GM23248 (cell line): ENCODE data around the gene DACH2.

Experiments
- EZH2 ChIP-seq: fragments of 200-600 bp; sonication (generic); IDR thresholded peaks from 2 replicates; pipeline ENCODE4 v1.6.1; 2018; ENCODE audit warnings: antibody characterized with exemption, mild to moderate bottlenecking; ENCODE audit not compliant: insufficient read depth, poor library complexity, severe bottlenecking
- EZH2phosphoT487 ChIP-seq: fragments of 200-600 bp; sonication (generic); IDR thresholded peaks from 2 replicates; pipeline ENCODE4 v1.6.1; 2018; ENCODE audit warnings: antibody characterized with exemption, moderate library complexity, mild to moderate bottlenecking, low read depth; ENCODE audit not compliant: insufficient read depth

GRCh38 chrX:86149119-86149518 is 868 bp downstream of the DACH2 start:
- no peak for TF ChIP-seq EZH2phosphoT487
- TF ChIP-seq EZH2, result no peak
